GM18508 (cell line): ENCODE measurements around the gene MPZL1.

Source experiments
- ATAC-seq: cut with Tn5 transposase; IDR thresholded peaks from one replicate; pipeline ENCODE4 v1.9.1; 2021; ENCODE audit warnings: moderate number of reproducible peaks; ENCODE audit not compliant: insufficient read depth, unreplicated experiment

Gene MPZL1

GRCh38 chr1:167836197-167836596 is 114.4 kb downstream of the MPZL1 start:
- ATAC-seq: no peak

GRCh38 chr1:167837326-167837725 is 115.5 kb downstream of the MPZL1 start:
- ATAC-seq: no peak

DNA sequence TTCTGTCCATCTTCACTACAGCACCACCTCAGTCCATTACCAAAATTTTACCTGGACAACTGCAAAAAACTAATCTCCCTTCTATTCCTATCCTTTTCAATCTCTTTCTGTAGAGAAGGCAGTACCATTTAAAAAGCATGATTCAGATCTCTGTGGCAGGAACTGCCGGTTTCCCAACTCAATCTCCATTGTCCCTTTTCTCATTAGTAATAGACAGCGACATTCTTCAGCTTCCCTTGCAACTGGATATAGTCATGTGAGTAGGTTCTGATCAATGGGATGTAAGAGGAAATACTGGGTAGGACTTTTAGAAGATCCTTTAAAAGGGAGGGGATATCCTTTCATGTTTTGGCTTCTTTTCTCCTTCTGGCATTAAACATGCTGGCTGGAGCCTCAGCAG is 117.2 kb downstream of the MPZL1 start:
- ATAC-seq: no peak
